Duodenal mucosa (tissue), 2 donors: ENCODE data around the gene HTRA3.

Source experiments
- H3K27ac ChIP-seq: one replicate; pipeline ENCODE4 v1.7.0; 2013; ENCODE audit warnings: low read depth, low read length
- H3K27me3 ChIP-seq, 2 donors: one replicate each; pipeline ENCODE4 v1.7.0; 2013; ENCODE audit warnings: low read length in 2 of 2, control low read depth in 1 of 2; ENCODE audit not compliant: insufficient read depth in 2 of 2, control insufficient read depth in 1 of 2
- H3K36me3 ChIP-seq, 2 donors: one replicate each; pipeline ENCODE4 v1.7.0; 2013; ENCODE audit warnings: low read length in 2 of 2, control low read depth in 1 of 2; ENCODE audit not compliant: insufficient read depth in 2 of 2, control insufficient read depth in 1 of 2
- H3K4me1 ChIP-seq, 2 donors: one replicate each; pipeline ENCODE4 v1.7.0; 2013; ENCODE audit warnings: low read length in 2 of 2, control low read depth in 1 of 2; ENCODE audit not compliant: insufficient read depth in 2 of 2, control insufficient read depth in 1 of 2
- H3K4me3 ChIP-seq, 2 donors: one replicate each; pipeline ENCODE4 v1.7.0; 2013; ENCODE audit warnings: low read length in 2 of 2, low read depth in 1 of 2
- H3K9ac ChIP-seq, 2 donors: one replicate each; pipeline ENCODE4 v1.7.0; 2013; ENCODE audit warnings: low read length in 2 of 2, low read depth in 1 of 2
- H3K9me3 ChIP-seq, 2 donors: one replicate each; pipeline ENCODE4 v1.7.0; 2013; ENCODE audit warnings: low read length in 2 of 2, control low read depth in 1 of 2; ENCODE audit not compliant: control insufficient read depth in 1 of 2

The HTRA3 gene

DNA sequence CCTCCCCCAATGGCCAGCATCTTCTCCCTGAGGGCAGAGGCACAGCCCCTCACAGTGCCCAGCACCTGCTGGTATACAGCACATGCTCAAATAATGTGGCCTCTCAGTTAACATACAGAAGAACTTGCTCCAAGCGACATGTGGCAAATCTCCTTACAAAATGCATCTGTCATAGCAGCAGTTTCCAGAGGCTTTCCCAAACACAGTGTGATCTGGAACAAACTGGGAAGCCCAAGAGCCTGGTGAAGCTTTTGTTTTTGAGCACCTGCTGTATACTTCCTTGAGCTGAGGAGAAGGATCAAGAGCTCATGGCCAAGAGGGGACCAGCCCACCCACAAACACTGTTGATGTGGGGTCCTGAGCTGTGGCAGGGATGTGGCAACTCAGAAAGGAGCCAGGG lies 34.8 kb upstream of the HTRA3 start:
- Histone ChIP-seq H3K9me3 (no peaks in the 10 kb centered on the region), H3K27ac (no peak overlapping the region), H3K4me1 (peaks cover 0 to 10% of the 10 kb centered on the region in 2 donors), H3K36me3 (peaks cover 5 to 26% of the 10 kb centered on the region in 2 donors), H3K27me3 (no peaks in the 10 kb centered on the region), H3K9ac (no peak overlapping the region), H3K4me3 (no peak overlapping the region)

DNA sequence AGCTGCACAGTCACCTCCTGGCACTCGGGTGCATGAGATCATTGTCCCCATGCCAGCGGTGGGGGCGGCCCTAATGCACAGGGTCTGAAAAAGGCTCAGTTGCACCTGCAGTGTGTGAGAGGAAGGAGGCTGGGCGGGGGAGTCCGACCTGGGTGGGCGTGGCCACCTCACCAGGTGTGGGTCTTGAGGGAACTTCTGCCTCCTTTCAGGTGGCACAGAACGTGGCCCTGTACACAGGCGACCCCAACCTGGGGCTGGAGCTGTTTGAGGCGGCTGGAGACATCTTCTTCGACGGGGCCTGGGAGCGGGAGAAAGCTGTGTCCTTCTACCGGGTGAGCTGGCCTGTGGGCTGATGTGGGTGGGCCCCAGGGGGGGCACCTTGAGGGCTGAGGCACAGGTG lies 34.3 kb upstream of the HTRA3 start:
- Histone ChIP-seq H3K36me3 (peaks cover 5 to 26% of the 10 kb centered on the region in 2 donors), H3K4me3 (no peak overlapping the region), H3K9ac (no peak overlapping the region), H3K27ac (no peak overlapping the region), H3K9me3 (no peaks in the 10 kb centered on the region), H3K27me3 (no peaks in the 10 kb centered on the region), H3K4me1 (peaks cover 0 to 10% of the 10 kb centered on the region in 2 donors)

DNA sequence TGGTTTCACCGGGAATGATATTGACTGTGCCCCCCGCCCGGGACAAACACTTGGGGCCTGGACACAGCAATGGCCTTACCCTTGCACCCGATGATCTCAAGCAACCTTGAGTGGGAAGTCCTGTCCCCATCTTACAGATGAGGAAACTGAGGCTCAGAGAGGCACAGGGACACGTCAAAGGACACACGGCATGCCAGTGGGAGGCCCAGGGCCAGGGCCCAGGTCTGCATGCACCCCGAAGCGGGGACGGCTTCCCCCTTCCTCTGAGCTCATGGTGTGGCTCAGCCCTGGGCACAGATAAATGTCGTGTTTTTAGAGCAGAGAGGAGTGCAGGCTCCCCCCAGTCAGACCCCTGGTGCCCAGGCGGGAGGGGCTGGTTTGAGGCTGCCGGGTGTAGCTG lies 33.9 kb upstream of the HTRA3 start:
- Histone ChIP-seq H3K4me3 (no peak overlapping the region), H3K36me3 (peaks cover 5 to 26% of the 10 kb centered on the region in 2 donors)

DNA sequence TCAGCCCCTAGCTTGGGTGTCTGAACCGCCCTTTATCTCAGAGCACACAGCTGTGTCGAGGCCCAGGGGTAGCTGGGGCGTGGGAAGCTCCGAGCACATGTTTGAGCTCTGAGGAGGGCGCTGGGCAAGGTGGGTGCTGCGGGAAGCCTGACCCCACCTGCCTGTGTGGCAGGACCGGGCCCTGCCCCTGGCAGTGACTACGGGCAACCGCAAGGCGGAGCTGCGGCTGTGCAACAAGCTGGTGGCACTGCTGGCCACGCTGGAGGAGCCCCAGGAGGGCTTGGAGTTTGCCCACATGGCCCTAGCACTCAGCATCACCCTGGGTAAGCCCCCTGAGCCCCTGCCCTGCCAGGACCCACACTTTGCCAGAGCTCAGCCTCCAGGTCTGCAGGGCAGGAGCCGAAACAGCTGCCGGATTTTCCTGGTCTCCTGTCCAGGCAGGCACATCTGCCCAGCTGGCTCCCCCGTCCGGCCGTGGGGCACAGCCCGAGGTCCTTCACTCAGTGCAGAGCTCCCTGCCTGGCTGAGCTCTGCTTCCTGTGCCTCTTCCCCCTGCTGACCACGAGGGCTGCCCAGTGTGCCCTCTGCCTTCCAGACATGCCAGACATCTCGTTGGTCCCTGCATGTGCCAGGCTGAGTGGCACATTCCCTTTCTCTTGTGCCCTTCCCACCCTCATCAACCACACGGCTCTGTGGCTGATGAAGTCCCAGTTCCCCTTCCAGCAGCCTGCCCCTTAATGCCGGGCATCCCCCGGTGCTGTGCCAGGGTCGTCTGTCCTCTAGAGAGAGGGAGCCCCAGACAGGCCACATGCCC lies 33.2 kb upstream of the HTRA3 start:
- Histone ChIP-seq H3K27ac (no peak overlapping the region), H3K36me3 (peaks cover 5 to 26% of the 10 kb centered on the region in 2 donors), H3K4me1 (peaks cover 0 to 10% of the 10 kb centered on the region in 2 donors), H3K9me3 (no peaks in the 10 kb centered on the region), H3K4me3 (no peak overlapping the region), H3K27me3 (no peaks in the 10 kb centered on the region), H3K9ac (no peak overlapping the region)

More for the DNA sequence above, 33.9 kb upstream of the HTRA3 start:
- Histone ChIP-seq H3K9ac (no peak overlapping the region), H3K4me1 (peaks cover 0 to 10% of the 10 kb centered on the region in 2 donors), H3K27me3 (no peaks in the 10 kb centered on the region), H3K9me3 (no peaks in the 10 kb centered on the region), H3K27ac (no peak overlapping the region)

DNA sequence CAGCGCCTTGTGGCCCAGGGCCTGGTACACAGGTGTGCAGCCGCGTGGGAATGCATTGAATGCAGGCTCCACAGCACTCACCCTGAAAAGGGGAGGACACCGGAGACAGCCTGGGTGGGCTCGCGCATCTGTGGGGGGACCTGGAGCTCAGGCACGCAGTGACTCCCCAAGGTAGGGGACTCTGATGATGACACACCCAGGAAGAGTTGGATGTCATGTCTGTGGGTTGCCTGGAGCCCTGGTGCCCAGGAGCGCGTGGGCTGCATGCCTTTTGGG lies 32.7 kb upstream of the HTRA3 start:
- H3K27ac ChIP-seq: no peak overlapping the region
- peaks cover 0 to 10% of the 10 kb centered on the region in 2 donors for H3K4me1 ChIP-seq
- H3K36me3 ChIP-seq: peaks cover 5 to 26% of the 10 kb centered on the region in 2 donors
- H3K27me3 ChIP-seq: no peaks in the 10 kb centered on the region
- no peak overlapping the region for H3K4me3 ChIP-seq
- no peaks in the 10 kb centered on the region for H3K9me3 ChIP-seq
- H3K9ac ChIP-seq: no peak overlapping the region

DNA sequence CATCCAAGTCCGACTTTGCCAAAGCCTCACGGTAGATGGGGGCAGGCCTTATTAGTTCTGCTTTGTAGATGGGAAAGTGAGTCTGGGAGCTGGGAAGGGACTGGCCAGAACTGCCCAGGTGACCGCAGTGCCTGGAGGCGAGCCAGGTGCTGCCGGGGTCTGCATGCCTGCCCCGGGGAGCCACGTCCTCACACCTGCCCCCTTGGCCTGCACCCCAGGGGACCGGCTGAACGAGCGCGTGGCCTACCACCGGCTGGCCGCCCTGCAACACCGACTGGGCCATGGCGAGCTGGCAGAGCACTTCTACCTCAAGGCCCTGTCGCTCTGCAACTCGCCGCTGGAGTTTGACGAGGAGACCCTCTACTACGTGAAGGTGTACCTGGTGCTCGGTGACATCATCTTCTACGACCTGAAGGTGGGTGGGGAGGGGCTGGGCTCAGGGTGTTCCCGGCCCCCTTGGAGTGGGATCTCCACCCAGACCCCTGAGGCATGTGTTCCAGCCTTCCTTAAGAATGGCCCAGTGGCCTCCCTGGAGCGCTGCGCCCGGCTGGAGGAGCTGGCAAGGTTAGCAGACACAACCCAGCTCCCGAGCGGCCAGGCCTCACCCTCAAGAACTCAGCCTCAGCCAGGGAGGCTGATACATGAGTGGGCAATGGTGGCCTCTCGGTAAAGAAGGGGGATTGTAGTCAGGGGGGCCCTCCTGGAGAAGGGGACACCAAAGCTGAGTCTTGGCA lies 32.1 kb upstream of the HTRA3 start:
- H3K36me3 ChIP-seq: peaks cover 5 to 26% of the 10 kb centered on the region in 2 donors
- H3K9ac ChIP-seq: no peak overlapping the region
- H3K9me3 ChIP-seq: no peaks in the 10 kb centered on the region

DNA sequence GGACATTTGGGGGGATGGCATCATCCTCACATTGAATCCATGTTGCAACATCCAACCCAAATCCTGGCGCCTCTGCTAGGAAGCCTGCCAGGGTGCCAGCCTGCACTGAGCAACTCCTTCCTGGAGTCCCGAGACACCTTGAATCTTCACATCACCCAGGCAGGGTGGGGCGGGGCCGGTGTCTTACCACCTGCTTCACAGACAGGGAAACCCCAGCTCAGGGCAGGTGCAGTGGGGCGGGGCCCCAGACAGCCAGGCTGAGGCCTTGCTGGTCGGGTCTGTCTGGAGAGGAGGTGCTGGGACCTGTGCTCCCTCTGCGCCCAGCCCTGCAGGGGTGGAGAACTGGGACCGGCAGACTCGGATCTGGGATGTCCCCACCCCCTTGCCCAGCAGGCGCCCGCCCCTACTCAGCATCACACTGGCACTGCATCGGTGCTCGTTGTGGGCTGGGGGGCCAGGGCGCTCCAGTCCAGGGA lies 31.5 kb upstream of the HTRA3 start:
- Histone ChIP-seq H3K4me3 (no peak overlapping the region), H3K9ac (no peak overlapping the region), H3K9me3 (no peaks in the 10 kb centered on the region), H3K36me3 (peaks cover 5 to 24% of the 10 kb centered on the region in 2 donors), H3K27ac (no peak overlapping the region), H3K27me3 (no peaks in the 10 kb centered on the region), H3K4me1 (peaks cover 0 to 10% of the 10 kb centered on the region in 2 donors)

More for the DNA sequence above, 32.1 kb upstream of the HTRA3 start:
- H3K4me3 ChIP-seq: no peak overlapping the region
- no peaks in the 10 kb centered on the region for H3K27me3 ChIP-seq
- peaks cover 0 to 10% of the 10 kb centered on the region in 2 donors for H3K4me1 ChIP-seq
- no peak overlapping the region for H3K27ac ChIP-seq

DNA sequence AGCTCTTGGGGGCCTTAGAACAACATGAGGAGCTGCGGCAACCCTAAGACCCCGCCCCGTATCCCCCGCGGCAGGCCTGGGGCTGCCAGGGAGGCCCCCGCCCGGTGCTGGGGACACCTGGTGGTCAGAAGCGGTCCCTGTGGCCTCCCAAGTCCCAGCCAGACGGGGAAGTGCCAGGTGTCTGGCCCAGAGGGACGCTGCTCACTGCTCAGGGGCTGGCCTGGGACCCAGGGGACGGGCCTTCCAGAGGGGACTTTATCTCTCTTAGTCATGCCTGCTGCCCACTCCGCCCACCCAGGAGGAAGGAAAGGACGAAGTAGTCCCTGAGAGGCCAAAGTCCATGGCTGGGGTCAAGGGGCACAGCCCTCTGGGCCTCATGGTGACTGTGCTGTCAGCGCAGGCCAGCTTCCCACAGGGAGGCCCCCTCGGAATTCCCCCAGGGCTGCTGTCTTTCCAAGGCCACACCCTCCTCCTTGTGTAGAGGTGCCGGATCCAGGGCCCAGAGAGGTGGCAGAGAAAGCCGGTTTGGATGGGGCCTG lies 31.0 kb upstream of the HTRA3 start:
- H3K27ac ChIP-seq: no peak overlapping the region
- peaks cover 3 to 19% of the 10 kb centered on the region in 2 donors for H3K36me3 ChIP-seq
- H3K4me3 ChIP-seq: no peak overlapping the region
- H3K27me3 ChIP-seq: no peaks in the 10 kb centered on the region
- H3K9me3 ChIP-seq: no peaks in the 10 kb centered on the region
- no peak overlapping the region for H3K9ac ChIP-seq
- peaks cover 0 to 10% of the 10 kb centered on the region in 2 donors for H3K4me1 ChIP-seq

DNA sequence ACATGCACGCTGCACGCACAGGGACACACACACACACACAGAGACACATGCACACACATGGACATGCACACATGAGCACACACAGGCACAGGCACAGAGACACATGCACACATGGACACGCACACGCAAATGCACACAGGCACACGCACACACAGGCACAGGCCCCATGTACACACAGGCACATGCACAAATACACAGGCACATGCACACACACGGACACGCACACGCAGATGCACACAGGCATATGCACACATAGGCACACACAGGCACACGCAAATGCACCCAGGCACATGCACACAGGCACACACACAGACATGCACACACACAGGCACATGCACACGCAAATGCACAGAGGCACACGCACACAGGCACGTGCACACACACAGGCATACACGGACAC lies 30.3 kb upstream of the HTRA3 start:
- no peaks in the 10 kb centered on the region for H3K27me3 ChIP-seq
- peaks cover 0 to 10% of the 10 kb centered on the region in 2 donors for H3K4me1 ChIP-seq
- H3K36me3 ChIP-seq: peaks cover 0 to 13% of the 10 kb centered on the region in 2 donors
- H3K9me3 ChIP-seq: no peaks in the 10 kb centered on the region
- no peak overlapping the region for H3K4me3 ChIP-seq
- H3K9ac ChIP-seq: no peak overlapping the region
- no peak overlapping the region for H3K27ac ChIP-seq

DNA sequence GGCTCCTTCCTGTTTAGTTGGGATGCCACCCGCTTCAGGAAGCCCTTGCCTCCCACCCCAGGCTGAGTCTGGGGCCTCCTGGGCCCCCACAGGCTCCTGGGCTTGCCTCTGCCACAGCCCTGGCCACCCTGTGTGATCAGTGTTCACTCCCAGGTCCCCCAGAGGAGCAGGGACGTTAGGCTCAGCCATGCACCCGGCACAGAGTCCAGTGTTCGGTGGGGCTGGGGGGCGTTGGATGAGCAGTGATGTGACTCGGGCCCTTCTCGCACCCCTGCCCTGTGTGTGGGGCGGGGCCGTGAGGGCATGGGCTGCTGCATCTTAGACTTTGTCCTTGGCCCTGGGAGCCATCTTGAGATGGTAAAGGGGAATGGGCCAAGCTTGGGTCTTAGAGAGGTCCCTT lies 29.9 kb upstream of the HTRA3 start:
- Histone ChIP-seq H3K4me1 (peaks cover 0 to 10% of the 10 kb centered on the region in 2 donors), H3K27ac (no peak overlapping the region), H3K36me3 (peaks cover 0 to 9% of the 10 kb centered on the region in 2 donors), H3K9ac (no peak overlapping the region), H3K27me3 (no peaks in the 10 kb centered on the region), H3K4me3 (no peak overlapping the region), H3K9me3 (no peaks in the 10 kb centered on the region)
